ENCODE data around the gene LCA5L. TPM values are rescaled to one million over a fixed set of nuclear protein-coding genes. Genes with fewer than 3 reads are reported as not detected.

The LCA5L gene
- total and polyA plus RNA-seq, 10 of the 15 experiments (the other 5 are each of a cell fraction or from before 2014, with no cell fraction given): 0.18 to 0.55 (median 0.27) TPM; not detected in 2

DNA sequence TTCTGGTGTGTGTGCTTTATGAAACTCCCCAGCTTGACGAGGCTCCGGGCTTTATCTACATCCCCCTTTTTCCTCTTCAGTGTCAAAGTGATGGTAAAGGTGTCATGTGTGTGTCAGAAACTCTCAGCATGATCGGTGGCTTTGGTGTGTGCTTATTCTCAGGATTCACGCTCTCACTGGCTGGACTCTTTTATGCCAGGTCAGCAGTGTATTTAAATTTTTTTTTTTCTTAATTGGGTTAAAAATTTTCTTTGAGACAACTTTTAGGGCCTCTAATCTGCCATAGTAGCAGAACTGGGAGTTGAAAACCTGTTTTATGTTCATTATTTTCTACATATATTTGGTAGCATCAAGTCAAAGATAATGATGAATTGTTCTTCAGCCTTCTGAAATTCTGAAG is 27.2 kb upstream of the LCA5L start:
- SMC1A ChIA-PET (ENCODE audit: uncharacterized antibody, unreplicated experiment): no interaction called here

GRCh38 chr21:39471598-39471997 is 26.0 kb upstream of the LCA5L start:
- no peak for ATAC-seq
- no peak overlapping the region for H3K27ac ChIP-seq (ENCODE audit: control insufficient read depth, insufficient read depth)
- 38% methylated on average over 3 of the region's 3 CpGs for WGBS (ENCODE audit: insufficient coverage, insufficient replicate concordance, low lambda C conversion rate, missing lambda C conversion rate)
- no peak overlapping the region for H3K9ac ChIP-seq (ENCODE audit: control insufficient read depth, insufficient read depth, low read length)
- no TSS peak for BruUV-seq (replicated peaks)
- H3K36me3 ChIP-seq (ENCODE audit: control insufficient read depth in 2 of 2, insufficient read depth in 2 of 2, low read length in 1 of 2): no peaks in the 10 kb centered on the region
- ChIA-PET POLR2A (no interaction called here), RAD21 (ENCODE audit: unreplicated experiment) (no interaction called here), CTCF (no interaction called here), SMC1A (ENCODE audit: uncharacterized antibody, unreplicated experiment) (interaction anchor here (0.7 kb wide), 1 partner anchor 371 kb away, joined by 3 read pairs; no protein-coding TSS in a partner anchor)
- intact Hi-C loops (cut with micrococcal nuclease; ENCODE audit: unreplicated experiment) (no loop called here), in situ Hi-C loops (cut with MboI) (no loop called here)
- FAIRE-seq: no peak
- no peaks in the 10 kb centered on the region; the same call in 2 of the 3 replicates for H3K9me3 ChIP-seq (replicated peaks; ENCODE audit: control insufficient read depth, insufficient read depth, low read length)
- no peak for DNase-seq (ENCODE audit: low read depth, low spot score)
- H3K4me3 ChIP-seq: no peak overlapping the region
- H3K4me2 ChIP-seq (ENCODE audit: control insufficient read depth, insufficient read depth): no peak overlapping the region
- H3K27me3 ChIP-seq (replicated peaks in 1 of 2; ENCODE audit: control insufficient read depth in 2 of 2, insufficient read depth in 2 of 2, low read length in 1 of 2): no peaks in the 10 kb centered on the region
- H2AFZ ChIP-seq (ENCODE audit: control insufficient read depth, low read depth, low read length): no peak overlapping the region
- H4K20me1 ChIP-seq (ENCODE audit: control insufficient read depth, insufficient read depth): no peaks in the 10 kb centered on the region
- no peaks in the 10 kb centered on the region for H3K4me1 ChIP-seq (ENCODE audit: control insufficient read depth, insufficient read depth, low read length)
- H3K79me2 ChIP-seq (ENCODE audit: control insufficient read depth, insufficient read depth, low read length): no peaks in the 10 kb centered on the region
- TF ChIP-seq SREBF2 (IDR thresholded peaks at IDR 0.05; ENCODE audit: low read length) (no peak), BACH1 (IDR thresholded peaks at IDR 0.05; ENCODE audit: borderline replicate concordance) (no peak), ZZZ3 (IDR thresholded peaks at IDR 0.05; ENCODE audit: control insufficient read depth, insufficient read length, low read depth) (no peak), CUX1 (IDR thresholded peaks at IDR 0.05; ENCODE audit: insufficient replicate concordance, low read depth, low read length) (no peak), DPF2 (IDR thresholded peaks at IDR 0.05) (no peak), EZH2 (IDR thresholded peaks at IDR 0.05; ENCODE audit: borderline replicate concordance, control insufficient read depth, low read depth, low read length) (no peak), HDGF (IDR thresholded peaks at IDR 0.05) (no peak), FOXK2 (IDR thresholded peaks at IDR 0.05) (no peak), NBN (IDR thresholded peaks at IDR 0.05) (no peak)
- TF ChIP-seq, protein P1, sequence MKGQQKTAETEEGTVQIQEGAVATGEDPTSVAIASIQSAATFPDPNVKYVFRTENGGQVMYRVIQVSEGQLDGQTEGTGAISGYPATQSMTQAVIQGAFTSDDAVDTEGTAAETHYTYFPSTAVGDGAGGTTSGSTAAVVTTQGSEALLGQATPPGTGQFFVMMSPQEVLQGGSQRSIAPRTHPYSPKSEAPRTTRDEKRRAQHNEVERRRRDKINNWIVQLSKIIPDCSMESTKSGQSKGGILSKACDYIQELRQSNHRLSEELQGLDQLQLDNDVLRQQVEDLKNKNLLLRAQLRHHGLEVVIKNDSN (IDR thresholded peaks at IDR 0.05; ENCODE audit: borderline replicate concordance, extremely low read length, insufficient read depth, low read depth, low read length): no peak

More for the DNA sequence above, 27.2 kb upstream of the LCA5L start:
- 86% methylated on average over 4 of the region's 4 CpGs for WGBS (ENCODE audit: insufficient coverage, insufficient replicate concordance, low lambda C conversion rate, missing lambda C conversion rate)
- Histone ChIP-seq H3K27ac (ENCODE audit: control insufficient read depth, insufficient read depth) (no peak overlapping the region), H3K9me3 (replicated peaks; ENCODE audit: control insufficient read depth, insufficient read depth, low read length) (no peaks in the 10 kb centered on the region), H3K36me3 (ENCODE audit: control insufficient read depth in 2 of 2, insufficient read depth in 2 of 2, low read length in 1 of 2) (no peaks in the 10 kb centered on the region), H4K20me1 (ENCODE audit: control insufficient read depth, insufficient read depth) (no peaks in the 10 kb centered on the region), H3K4me2 (ENCODE audit: control insufficient read depth, insufficient read depth) (no peak overlapping the region), H3K79me2 (ENCODE audit: control insufficient read depth, insufficient read depth, low read length) (no peaks in the 10 kb centered on the region), H3K4me3 (no peak overlapping the region), H2AFZ (ENCODE audit: control insufficient read depth, low read depth, low read length) (no peak overlapping the region), H3K4me1 (ENCODE audit: control insufficient read depth, insufficient read depth, low read length) (no peaks in the 10 kb centered on the region), H3K27me3 (replicated peaks in 1 of 2; ENCODE audit: control insufficient read depth in 2 of 2, insufficient read depth in 2 of 2, low read length in 1 of 2) (no peaks in the 10 kb centered on the region), H3K9ac (ENCODE audit: control insufficient read depth, insufficient read depth, low read length) (no peak overlapping the region)
- no peak for ATAC-seq
- TF ChIP-seq RAD21 (IDR thresholded peaks at IDR 0.05; ENCODE audit: insufficient read depth, low read depth, low read length) (no peak), ZNF207 (IDR thresholded peaks at IDR 0.05; ENCODE audit: borderline replicate concordance) (no peak)
- FAIRE-seq: no peak
- RAD21 ChIA-PET (ENCODE audit: unreplicated experiment): no interaction called here
- intact Hi-C loops (cut with micrococcal nuclease; ENCODE audit: unreplicated experiment) (no loop called here), in situ Hi-C loops (cut with MboI) (no loop called here)
- DNase-seq (ENCODE audit: low read depth, low spot score): no peak
- CTCF ChIA-PET: no interaction called here
- POLR2A ChIA-PET: no interaction called here
- BruUV-seq (replicated peaks): no TSS peak

All from GM12878 (cell line).